ENCODE results near the gene MIAT. TPM values are rescaled to one million over a fixed set of nuclear protein-coding genes. Genes with fewer than 3 reads are reported as not detected.

MIAT gene
- total RNA-seq, 1 donor from 2014 or later, result 268 TPM

DNA sequence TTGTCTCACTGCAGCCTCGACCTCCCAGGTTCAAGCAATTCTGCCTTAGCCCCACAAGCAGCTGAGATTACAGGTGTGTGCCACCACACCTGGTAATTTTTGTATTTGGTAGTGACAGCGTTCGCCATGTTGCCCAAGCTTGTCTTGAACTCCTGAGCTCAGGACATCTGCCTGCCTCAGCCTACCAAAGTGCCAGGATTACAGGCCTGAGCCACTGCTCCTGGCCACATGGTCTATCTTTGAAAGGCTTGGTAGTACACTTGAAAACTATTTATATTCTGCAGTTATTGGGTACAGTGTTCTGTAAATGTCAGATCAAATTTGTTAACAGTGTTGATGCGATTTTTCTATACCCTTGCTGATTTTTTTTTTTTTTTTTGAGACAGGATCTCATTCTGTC is 26.1 kb upstream of the MIAT start:
- intact Hi-C loops (cut with micrococcal nuclease), result no loop called here

DNA sequence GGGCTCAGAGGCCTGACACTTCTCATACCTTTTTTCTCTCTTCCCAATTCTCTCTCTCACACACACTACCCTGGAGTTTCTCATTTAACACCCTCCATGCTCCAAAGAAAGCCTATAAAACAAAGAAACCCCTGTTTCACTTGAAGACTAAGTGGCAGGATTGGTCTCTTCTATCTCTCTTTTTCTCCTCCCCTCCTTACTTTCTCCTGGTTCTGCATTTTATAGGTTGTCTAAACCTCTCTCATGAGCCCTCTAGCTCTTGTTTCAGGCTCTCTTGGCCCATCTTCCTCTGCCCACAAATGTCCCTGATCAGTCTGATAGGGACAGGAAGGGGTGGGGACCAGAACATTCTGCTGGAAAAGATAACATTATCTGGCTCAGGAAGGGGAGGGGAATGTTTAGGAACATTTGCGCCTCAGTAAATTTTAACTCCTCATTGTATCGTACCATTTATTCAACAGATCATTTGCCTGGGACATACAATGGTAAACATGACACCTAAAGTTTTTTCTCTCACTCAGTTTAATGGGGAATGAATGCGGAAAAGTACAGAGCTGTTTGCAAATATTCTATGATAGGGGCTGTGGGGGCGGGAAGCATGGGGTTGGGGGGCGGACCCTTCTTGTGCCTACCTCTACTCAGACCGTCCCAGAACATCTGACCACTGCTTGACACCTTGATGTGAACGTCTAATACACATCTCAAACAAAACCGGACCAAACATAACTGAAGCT is 24.8 kb upstream of the MIAT start:
- intact Hi-C loops (cut with micrococcal nuclease), result no loop called here

DNA sequence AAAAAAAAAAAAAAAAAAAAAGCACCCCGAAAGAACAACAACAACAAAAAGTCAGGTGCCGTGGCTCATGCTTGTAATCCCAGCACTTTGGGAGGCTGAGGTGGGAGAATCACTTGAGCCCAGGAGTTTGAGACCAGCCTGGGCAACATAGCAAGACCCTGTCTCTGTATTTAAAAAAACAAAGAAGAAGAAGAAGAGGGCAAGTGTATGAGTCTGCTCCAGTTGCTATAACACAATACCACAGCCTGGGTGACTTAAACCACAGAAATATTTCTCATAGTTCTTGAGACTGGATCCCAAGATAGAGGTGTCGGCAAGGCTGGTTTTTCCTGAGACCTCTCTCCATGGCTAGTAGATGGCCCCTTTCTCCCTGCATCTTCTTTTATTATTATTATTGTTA is 23.2 kb upstream of the MIAT start:
- intact Hi-C loops (cut with micrococcal nuclease), result no loop called here

DNA sequence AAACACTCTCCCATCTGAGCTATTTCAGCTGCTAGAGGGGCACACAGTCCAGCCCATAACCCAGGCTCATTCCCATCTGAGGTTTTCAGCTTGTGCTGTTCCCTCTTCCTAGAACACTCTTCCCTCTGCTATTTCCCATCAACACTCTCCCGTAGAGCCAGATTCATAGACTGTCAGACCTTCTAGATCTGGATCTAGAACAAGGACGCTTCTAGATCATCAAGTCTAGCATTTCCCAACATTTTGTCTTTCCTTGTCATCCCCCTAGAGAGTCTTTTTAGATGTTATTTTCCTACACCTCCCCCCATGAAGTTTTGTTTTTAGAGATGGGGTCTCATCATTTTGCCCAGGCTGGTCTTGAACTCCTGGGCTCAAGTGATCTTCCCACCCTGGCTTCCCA is 22.3 kb upstream of the MIAT start:
- intact Hi-C loops (cut with micrococcal nuclease), result no loop called here

DNA sequence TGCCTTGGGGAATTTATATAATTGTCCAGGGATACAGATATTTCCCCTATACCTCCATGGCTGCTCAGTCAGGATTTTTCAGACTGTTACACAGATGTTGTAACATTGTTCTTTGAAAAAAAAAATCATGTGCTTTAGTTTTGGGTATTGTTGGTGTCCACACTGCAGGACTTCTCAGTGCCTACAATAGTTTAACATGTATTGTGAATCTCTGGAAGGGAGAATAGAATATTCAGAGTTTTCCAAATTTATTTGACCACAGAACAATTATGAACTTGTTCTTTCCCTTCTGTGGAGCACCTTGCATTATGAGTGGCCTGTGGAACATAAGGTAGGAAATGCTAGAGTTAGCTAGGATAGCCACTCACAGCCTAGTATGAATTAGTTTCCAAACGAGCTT is 21.1 kb upstream of the MIAT start:
- intact Hi-C loops (cut with micrococcal nuclease), result no loop called here

DNA sequence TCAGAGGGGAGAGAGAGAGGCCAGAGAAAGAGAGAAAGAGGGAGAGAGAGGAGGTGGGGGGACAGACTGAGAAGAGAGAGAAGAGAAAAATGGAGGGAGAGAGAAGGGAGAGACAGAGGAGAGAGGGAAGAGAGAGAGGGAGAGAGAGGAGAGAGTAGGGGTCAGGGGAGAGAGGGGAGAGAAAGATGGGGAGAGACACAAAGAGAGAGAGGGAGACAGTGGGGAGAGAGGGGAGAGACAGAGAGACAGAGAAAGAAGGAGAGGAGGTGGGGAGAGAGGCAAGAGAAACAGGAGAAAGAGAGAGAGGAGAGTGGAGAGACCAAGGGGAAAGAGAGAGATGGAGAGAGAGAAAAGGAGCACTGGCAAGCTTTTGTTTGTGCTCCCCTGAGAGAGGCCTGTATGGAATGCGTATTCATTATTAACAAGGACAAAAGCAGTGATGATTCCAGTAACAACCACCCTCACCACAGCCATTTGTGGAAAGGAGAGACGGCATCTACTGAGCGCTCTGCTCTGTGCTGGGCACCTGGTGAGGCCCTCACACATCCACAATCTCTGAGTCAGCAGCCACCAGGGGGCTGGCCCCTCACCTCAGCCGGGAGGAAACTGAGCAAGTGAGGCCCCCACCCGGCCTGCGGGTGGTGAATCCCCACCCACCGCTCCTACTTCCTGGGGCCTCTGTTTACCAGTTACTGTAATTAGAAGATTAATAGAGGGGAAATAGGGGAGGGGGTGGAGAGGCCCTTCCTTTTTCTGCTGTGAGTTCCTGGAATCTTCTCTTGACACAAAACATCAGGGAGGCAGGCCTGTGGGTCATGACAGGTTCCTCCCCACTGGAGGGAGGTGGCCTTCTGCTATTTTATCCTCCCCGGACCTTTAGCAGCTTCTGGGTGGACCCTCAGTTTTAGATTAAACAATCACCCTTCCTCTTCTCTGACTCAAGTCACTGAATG is 14.6 kb upstream of the MIAT start:
- intact Hi-C loops (cut with micrococcal nuclease), result no loop called here

DNA sequence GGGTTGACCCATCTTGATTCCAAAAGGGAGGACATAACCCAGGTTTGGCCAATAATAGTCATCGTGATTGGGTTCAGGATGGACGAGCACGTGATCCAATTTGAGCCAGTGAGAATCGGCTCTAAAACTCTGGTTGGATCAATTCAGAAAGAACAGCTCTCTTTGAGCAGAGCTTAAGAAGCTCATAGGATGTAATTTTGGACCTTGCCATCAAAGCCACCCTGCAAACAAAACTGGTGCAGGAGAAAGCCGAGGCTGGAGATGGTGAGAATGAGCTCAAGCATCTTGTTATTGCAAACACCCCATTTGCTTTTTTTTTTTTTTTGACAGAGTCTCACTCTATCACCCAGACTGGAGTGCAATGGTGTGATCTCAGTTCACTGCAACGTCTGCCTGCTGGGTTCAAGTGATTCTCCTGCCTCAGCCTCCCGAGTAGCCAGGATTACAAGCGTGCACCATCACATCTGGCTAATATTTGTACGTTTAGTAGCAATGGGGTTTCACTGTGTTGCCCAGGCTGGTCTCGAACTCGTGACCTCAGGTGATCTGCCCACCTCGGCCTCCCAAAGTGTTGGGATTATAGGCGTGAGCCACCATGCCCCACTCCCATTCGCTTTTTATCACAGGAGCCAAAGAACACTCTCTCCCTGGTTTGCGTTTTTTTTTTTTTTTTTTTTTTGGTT is 13.8 kb upstream of the MIAT start:
- intact Hi-C loops (cut with micrococcal nuclease), result no loop called here

DNA sequence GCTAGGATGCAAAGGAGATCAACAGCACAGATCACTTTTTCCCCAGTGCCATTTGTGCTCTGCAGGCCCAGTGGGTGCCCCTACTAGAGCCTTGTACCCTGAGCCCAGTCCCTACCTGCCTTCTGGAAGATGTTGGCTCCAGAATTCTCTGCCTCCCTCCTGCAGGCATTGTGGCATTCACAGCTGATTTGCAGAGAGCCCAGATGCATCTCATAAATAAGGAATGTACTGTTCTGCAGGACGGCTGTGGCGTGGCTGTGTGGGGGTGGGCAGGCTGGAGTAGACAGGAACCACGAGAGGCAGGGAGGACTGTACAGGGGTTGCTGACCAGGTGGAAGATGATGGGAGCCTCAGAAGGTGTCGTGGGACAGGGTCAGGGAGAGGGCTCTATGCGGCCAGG is 11.2 kb upstream of the MIAT start:
- intact Hi-C loops (cut with micrococcal nuclease), result no loop called here

DNA sequence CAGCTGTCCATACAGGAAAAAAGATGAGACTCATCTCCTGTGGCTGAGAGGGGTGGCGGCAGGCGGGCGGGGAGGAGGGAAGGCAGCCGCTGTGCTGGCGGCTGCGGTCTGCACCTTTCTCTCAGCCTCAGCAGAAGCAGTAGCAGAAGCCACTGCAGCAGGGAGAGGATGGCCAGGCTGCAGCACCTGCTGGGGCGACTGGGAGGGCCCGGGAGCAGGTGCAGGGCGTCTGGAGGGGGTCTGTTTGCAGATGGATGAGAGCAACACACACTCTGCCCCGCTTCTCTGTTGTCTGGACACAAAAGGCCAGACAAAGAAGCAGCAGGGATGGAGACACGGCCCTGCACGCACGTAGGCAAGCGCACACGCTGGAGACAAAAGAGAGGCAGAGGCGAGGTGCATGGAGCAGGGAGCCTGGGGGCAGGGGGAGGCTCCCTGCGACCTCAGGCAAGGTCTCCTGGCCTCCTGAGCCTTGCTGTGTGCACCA is 9.3 kb upstream of the MIAT start:
- intact Hi-C loops (cut with micrococcal nuclease), result no loop called here

DNA sequence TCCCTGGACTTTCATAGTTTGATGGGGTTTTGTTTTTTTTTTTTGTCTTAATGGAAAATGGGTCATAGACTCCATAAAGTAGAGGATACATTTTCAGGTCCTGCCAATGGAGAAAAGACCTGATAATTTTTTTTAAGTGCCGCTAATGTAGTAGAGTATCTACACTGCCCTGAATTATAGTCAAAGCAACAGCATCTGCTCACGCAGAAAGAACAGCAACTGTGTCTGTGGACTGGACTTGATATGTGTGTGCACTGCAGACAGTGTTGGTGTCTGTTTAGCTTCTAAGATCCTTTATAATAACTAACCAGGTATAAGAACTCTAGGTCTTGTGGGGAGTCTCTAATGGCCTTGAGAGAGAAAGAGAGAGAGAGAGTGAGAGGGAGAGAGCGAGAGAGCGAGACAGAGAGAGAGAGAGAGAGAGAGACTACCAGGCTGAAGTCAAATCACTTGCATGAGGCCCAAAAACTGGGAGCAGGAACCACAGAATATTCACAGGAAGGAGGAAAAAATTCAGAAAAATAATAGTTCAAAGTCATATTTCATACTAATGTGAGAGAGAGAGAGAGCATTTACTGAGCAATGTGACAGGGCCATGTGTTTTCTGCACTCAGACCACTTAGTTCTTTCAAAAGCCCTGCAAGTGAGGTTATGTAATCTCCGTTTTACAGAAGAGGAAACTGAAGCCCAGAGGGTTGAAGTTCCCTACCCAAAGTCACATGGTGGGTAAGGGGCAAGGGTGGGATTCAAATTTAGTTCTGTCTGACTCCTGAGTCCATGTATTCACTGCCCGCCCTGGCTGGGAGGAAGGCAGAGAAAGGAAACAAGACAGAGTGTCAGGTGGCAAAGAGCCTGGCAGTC is 8.6 kb upstream of the MIAT start:
- intact Hi-C loops (cut with micrococcal nuclease), result no loop called here

DNA sequence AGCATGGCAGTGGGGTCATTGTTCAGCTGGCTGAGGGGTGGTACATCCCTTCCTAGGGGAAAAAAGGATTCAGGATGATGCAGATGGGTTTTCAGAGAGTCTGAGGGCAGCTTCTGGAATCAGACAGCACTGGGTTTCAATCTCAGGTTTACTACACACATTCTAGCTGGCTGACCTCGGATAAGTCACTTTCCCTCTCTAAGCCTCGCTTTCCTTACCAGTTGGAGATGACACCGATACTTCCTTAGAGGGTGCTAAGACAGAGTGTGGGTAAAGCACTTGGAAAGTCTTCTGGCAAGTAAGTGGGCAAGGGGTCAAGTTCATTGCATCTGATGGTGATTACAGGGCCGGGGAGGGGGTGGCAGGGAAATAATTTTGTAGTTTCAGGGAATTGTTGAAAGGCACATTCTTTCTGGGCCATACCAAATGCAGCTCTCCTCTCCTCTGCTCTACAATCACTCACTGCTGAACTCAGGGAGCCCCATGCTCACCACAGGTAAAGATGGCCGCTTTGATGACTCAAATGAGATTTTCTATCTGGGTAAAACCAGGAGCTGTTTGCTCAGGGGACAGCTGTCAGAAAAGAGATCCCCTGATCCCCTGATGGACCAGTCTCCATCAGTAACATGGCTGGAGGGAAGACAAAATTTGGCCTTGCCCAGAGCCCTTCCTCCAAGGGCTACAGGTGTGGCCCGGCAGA is 6.5 kb upstream of the MIAT start:
- intact Hi-C loops (cut with micrococcal nuclease), result no loop called here

DNA sequence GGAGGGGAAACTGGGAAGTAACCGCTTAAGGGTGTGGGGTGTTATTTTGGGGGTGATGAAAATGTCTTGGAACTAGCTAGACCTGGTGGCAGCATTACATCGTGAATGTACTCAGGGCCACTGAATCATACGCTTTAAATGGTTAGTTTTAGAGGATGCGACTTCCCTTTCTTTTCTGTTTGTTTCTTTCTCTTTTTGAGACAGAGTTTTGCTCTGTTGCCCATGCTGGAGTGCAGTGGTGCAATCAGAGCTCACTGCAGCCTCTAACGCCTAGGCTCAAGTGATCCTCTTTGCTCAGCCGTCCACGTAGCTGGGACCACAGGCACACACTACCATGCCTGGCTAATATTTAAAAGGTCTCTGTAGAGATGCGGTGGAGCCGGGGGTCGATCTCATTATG is 5.6 kb upstream of the MIAT start:
- intact Hi-C loops (cut with micrococcal nuclease), result no loop called here

DNA sequence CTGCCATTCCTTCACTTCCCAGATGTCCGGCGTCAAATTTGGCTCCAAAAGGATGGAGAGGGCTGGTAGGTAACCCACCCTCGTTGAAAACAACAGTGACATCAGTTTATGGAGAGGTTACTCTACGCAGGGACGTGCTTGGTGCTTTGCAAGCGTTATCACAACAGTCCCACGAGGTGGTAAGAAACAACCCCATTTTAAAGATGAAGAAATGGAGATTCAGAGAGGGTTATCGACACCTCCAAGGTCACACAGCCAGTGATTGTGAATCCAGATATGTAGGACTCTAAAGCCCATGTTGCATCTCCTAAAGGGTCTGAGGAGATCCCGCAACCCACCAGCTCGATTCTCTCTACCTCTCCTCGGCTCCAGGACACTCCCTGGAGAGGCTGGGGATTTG is 773 bp downstream of the MIAT start:
- intact Hi-C loops (cut with micrococcal nuclease), result loop anchor here (2.0 to 5.0 kb wide), 3 partner anchors 175 to 1591 kb away; partner anchors contain the start of genes ASPHD2, HPS4 and SRRD

DNA sequence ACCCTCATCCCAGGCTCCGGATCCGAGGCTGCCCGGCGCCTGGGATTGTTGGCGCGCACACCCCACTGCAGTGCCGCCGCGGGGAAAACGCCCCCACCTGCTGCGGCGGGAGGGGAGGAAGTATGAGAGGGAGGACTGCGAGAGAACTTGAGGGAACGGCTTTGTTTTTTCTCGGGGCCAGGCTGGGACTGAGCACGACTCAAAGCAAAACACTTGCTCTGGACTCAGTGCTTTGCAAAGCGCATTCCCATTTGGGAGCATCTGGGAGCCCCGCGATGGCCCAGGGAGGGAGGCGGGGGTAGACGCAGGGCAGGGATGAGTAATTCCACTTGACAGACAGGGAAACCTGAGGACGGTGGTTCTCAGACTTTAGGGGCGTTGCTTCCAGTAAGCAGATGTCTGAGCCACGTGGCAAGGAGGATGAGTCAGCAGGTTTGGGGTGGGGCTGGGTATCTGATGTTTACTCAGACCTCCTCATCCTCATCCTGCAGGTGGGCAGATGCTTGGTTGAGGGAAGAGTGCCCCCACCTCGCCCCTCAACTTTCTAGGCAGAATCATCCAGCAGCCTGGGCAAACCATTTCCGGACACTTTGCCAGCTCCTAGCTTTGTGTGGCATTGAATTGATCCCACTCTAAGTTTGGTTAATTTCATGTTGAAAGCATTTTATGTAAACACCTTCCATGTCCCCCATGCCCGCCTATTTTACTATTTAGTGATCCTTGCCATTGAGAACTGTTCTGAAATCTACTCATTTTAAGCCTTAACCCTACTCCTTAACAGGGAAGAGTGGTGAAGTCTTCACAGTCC is 1.5 kb downstream of the MIAT start:
- intact Hi-C loops (cut with micrococcal nuclease), result loop anchor here (1.0 to 5.0 kb wide), 4 partner anchors 13 to 1592 kb away; partner anchors contain the start of genes ASPHD2, HPS4 and SRRD

DNA sequence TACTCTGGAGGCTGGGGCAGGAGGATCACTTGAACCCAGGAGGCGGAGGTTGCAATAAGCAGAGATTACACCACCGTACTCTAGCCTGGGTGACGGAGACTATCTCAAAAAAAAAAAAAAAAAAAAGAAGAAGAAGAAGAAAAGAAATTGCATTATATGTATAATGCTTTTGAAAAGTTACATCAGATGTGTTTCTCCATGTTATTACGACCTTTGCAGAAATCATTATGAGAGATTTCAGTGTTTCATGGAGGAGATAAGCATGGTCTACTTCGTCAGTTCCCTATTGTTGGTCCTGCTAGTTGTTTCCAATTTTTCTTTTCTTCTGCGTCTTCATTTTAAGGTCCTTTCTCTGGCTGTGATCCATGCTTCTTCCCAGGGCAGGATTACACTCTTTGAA is 3.0 kb downstream of the MIAT start:
- intact Hi-C loops (cut with micrococcal nuclease), result no loop called here

DNA sequence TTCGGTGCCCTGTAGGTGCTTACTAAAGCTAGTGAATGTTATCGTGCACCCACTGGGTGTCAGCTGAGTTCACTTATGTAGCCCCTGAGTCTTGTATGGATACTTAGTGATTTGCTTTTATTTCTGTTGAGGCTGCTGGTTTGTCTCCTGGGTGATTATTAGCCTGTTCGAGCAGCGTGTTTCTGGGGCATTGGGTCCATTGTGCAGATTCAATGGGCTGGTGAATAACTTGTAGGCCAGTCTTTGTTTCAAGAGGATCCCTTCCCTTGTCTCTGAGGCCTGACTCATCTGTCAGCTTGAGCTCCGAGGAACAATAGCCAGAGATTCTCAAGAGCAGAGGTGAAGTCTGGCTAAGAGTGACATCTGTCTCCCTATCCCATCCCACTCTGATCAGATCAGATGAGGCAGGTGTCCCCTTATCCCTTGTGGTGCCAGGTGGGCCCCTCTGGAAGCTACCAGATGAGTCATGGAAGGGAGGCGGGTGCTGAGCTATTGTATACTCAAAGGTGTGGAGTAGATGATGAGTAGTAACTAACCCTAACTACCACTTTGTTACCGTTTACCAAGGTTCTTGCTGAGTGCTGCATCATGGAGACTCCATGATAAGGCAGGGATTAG is 3.7 kb downstream of the MIAT start:
- intact Hi-C loops (cut with micrococcal nuclease), result no loop called here

DNA sequence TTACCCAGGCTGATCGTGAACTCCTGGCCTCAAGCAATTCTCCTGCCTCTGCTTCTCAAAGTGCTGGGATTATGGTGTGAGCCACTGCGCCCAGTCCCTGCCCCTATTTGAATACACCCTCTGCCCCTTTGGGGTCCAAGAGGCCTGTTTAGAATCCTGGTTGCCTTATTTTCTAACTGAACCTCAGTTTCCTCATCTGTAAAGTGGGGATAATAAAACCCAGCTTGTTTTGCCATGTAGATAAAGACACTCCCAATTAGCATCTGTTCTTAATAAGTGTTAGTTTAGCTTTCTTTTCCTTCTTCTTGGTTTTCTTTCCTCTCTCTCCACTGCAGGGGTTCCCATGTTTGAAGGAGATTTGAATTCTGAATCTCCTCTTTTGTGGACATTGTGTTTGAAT is 4.8 kb downstream of the MIAT start:
- intact Hi-C loops (cut with micrococcal nuclease), result no loop called here

DNA sequence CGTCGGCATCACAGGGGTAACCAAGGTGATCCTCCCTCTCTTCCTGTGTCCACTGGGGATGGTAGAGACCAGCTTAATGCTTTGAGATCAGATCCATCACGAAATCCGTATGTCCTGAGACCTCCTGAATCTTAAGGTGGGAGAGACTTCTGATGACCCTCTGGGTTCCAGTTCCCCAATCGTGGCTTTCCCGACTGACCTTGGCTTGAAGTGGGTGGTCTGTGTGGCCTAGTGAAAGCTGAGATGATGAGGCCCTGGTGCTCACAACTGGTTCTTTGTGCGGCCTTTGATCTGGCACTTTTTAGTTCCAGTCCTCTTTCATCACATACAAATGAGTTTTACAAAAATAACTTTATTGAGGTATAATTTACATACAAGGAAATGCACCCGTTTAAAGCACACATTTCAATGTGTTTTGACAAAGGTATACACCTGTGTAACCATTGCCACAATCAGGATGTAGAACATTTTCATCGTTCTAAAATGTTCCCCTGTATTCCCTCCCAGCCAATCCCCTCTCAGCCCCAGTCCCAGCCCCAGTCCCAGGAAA is 6.1 kb downstream of the MIAT start:
- intact Hi-C loops (cut with micrococcal nuclease), result no loop called here

Measured in T-helper 1 cell treated with Interleukin-12 subunit alpha and Interleukin-12 subunit beta and Interleukin-4 antibody, amounts not matched to agents 30 ng/mL and 1 ng/mL, for 36 hours (primary cell).